ENCODE measurements around the gene DCANP1.

DCANP1 gene

GRCh38 chr5:135440916-135441315, 6.2 kb downstream of the DCANP1 start:
- no peak for DNase-seq

GRCh38 chr5:135439231-135440205, 7.6 kb downstream of the DCANP1 start:
- DNase-seq: no peak

- DNase-seq: no peak
These were observed 8.4 kb downstream of the DCANP1 start for GRCh38 chr5:135438636-135439221.

- peak; percentile 91 for DNase-seq
These were observed 9.2 kb downstream of the DCANP1 start for GRCh38 chr5:135437796-135438560.

- no peak for DNase-seq
These were observed 9.7 kb downstream of the DCANP1 start for GRCh38 chr5:135437422-135437795.

GRCh38 chr5:135436951-135437418, 10.2 kb downstream of the DCANP1 start:
- DNase-seq: no peak

- DNase-seq: no peak
These were observed 11.4 kb downstream of the DCANP1 start for GRCh38 chr5:135435467-135436330.

GRCh38 chr5:135434591-135435466, 12.3 kb downstream of the DCANP1 start:
- DNase-seq: no peak

- DNase-seq: no peak
These were observed 13.3 kb downstream of the DCANP1 start for GRCh38 chr5:135433681-135434426.

GRCh38 chr5:135432113-135432512, 15.0 kb downstream of the DCANP1 start:
- DNase-seq: no peak

GRCh38 chr5:135430135-135430437, 17.1 kb downstream of the DCANP1 start:
- DNase-seq: no peak

GRCh38 chr5:135429301-135430134, 17.6 kb downstream of the DCANP1 start:
- peak; percentile 11 for DNase-seq

GRCh38 chr5:135428586-135428985, 18.6 kb downstream of the DCANP1 start:
- DNase-seq: no peak

- DNase-seq: peak; percentile 75
These were observed 20.8 kb downstream of the DCANP1 start for GRCh38 chr5:135426102-135427082.

- DNase-seq: no peak
These were observed 21.5 kb downstream of the DCANP1 start for GRCh38 chr5:135425641-135426040.

GRCh38 chr5:135423846-135424168, 23.3 kb downstream of the DCANP1 start:
- DNase-seq: no peak

GRCh38 chr5:135423146-135423845, 23.9 kb downstream of the DCANP1 start:
- DNase-seq: no peak

- no peak for DNase-seq
These were observed 24.7 kb downstream of the DCANP1 start for GRCh38 chr5:135422419-135422818.
